ENCODE results near the gene SCMH1.

SCMH1 gene

GRCh38 chr1:40987439-40988276 lies 254.4 kb downstream of the SCMH1 start:
- no peak for DNase-seq

GRCh38 chr1:40986956-40987355 lies 255.2 kb downstream of the SCMH1 start:
- DNase-seq = no peak

GRCh38 chr1:40986328-40986783 lies 255.8 kb downstream of the SCMH1 start:
- no peak for DNase-seq

- no peak for DNase-seq
These were observed 256.2 kb downstream of the SCMH1 start for GRCh38 chr1:40985875-40986274.

- DNase-seq = no peak
These were observed 256.9 kb downstream of the SCMH1 start for GRCh38 chr1:40985161-40985560.

GRCh38 chr1:40984531-40984930 lies 257.6 kb downstream of the SCMH1 start:
- DNase-seq = no peak

- DNase-seq = no peak
These were observed 258.0 kb downstream of the SCMH1 start for GRCh38 chr1:40984066-40984465.

GRCh38 chr1:40983286-40983685 lies 258.8 kb downstream of the SCMH1 start:
- DNase-seq = no peak

GRCh38 chr1:40982721-40983120 lies 259.4 kb downstream of the SCMH1 start:
- DNase-seq = no peak

- DNase-seq = no peak
These were observed 260.2 kb downstream of the SCMH1 start for GRCh38 chr1:40981691-40982448.

- peak; percentile 62 to 73 for DNase-seq
These were observed 261.5 kb downstream of the SCMH1 start for GRCh38 chr1:40980453-40981121.

GRCh38 chr1:40980068-40980452 lies 262.0 kb downstream of the SCMH1 start:
- DNase-seq = no peak

GRCh38 chr1:40979241-40980067 lies 262.7 kb downstream of the SCMH1 start, which contains the start of gene CTPS1:
CTPS1 (plus strand) TSS chr1:40979696; CDS start chr1:40983291, 3,595 bp downstream.
- peak; percentile 95 to 96 for DNase-seq

GRCh38 chr1:40978886-40979240 lies 263.2 kb downstream of the SCMH1 start:
- DNase-seq = no peak

- DNase-seq = no peak
These were observed 264.4 kb downstream of the SCMH1 start for GRCh38 chr1:40977716-40978115.
